SJSA1 (cell line): Measurements from ENCODE around the gene C2orf68. TPM values are rescaled to one million over a fixed set of nuclear protein-coding genes. Genes with fewer than 3 reads are reported as not detected.
A peak's percentile ranks its signal among the peaks of the same experiment; 100 is the strongest.
"Not testable (repeated sequence)": the region's sequence is repeated elsewhere in the genome, so short reads cannot be mapped to it uniquely, and the experiment has no call there.

ENCODE experiments used
- DNase-seq, 2 experiments: peaks; one replicate each; pipeline ENCODE4 v3.0.0-alpha.2; 2015 to 2020; ENCODE audit warnings: low spot score in 2 of 2, low read depth in 1 of 2
- H3K27ac ChIP-seq: fragments of 250-450 bp; sonication (Bioruptor Pico); 2 replicates; pipeline ENCODE4 v1.5.1; 2020; ENCODE audit warnings: mild to moderate bottlenecking, moderate library complexity
- H3K27me3 ChIP-seq: fragments of 250-450 bp; sonication (Bioruptor Pico); replicated peaks from 2 replicates; pipeline ENCODE4 v1.5.1; 2020; ENCODE audit warnings: mild to moderate bottlenecking, moderate library complexity
- H3K36me3 ChIP-seq: fragments of 250-450 bp; sonication (Bioruptor Pico); 2 replicates; pipeline ENCODE4 v1.5.1; 2020; ENCODE audit warnings: mild to moderate bottlenecking
- H3K4me1 ChIP-seq: fragments of 250-450 bp; sonication (Bioruptor Pico); replicated peaks from 2 replicates; pipeline ENCODE4 v1.6.1; 2021; ENCODE audit warnings: mild to moderate bottlenecking
- H3K4me3 ChIP-seq: fragments of 250-450 bp; sonication (Bioruptor Pico); 2 replicates; pipeline ENCODE4 v1.5.1; 2020; ENCODE audit warnings: mild to moderate bottlenecking
- H3K9me3 ChIP-seq: fragments of 250-450 bp; sonication (Bioruptor Pico); replicated peaks from 2 replicates; pipeline ENCODE4 v1.5.1; 2020; ENCODE audit warnings: mild to moderate bottlenecking
- total RNA-seq: library from RNA; depleted of rRNA; stranded (reverse); fragments of >200 nt; shearing (Covaris generic); gene quantifications from 2 replicates; pipeline ENCODE4 v1.2.3, GENCODE V29; 2014

Gene C2orf68
- total RNA-seq, 1 experiment from 2014 or later = 16.0 TPM

GRCh38 chr2:85615413-85615728, 3.5 kb upstream of the C2orf68 start:
- H3K27me3 ChIP-seq = no peaks in the 10 kb centered on the region
- peaks cover 45% of the 10 kb centered on the region for H3K36me3 ChIP-seq
- H3K4me1 ChIP-seq = peaks cover 22% of the 10 kb centered on the region
- peak overlapping the region; percentile 97 for H3K4me3 ChIP-seq
- H3K27ac ChIP-seq = no peak overlapping the region
- H3K9me3 ChIP-seq = no peaks in the 10 kb centered on the region; the same call in 1 of the 2 replicates
- DNase-seq = no peak

GRCh38 chr2:85614757-85615156, 2.9 kb upstream of the C2orf68 start:
- H3K4me3 ChIP-seq, H3K27ac ChIP-seq, DNase-seq, H3K27me3 ChIP-seq, H3K9me3 ChIP-seq: not testable (repeated sequence)
- H3K4me1 ChIP-seq = peaks cover 25% of the 10 kb centered on the region
- peaks cover 43% of the 10 kb centered on the region for H3K36me3 ChIP-seq

- Histone ChIP-seq H3K36me3 (peaks cover 42% of the 10 kb centered on the region), H3K27ac (no peak overlapping the region), H3K27me3 (no peaks in the 10 kb centered on the region), H3K4me1 (peaks cover 25% of the 10 kb centered on the region), H3K9me3 (no peaks in the 10 kb centered on the region; the same call in 1 of the 2 replicates), H3K4me3 (no peak overlapping the region)
- DNase-seq = no peak
Observed at GRCh38 chr2:85613717-85614515, 2.0 kb upstream of the C2orf68 start.

- 0 out of 2 replicates have a peak overlapping the region, but pooled peaks have one; percentile 37 for H3K27ac ChIP-seq
- DNase-seq = no peak
- peaks cover 27% of the 10 kb centered on the region for H3K4me1 ChIP-seq
- H3K9me3 ChIP-seq = no peaks in the 10 kb centered on the region; the same call in 1 of the 2 replicates
- peaks cover 38% of the 10 kb centered on the region for H3K36me3 ChIP-seq
- no peaks in the 10 kb centered on the region for H3K27me3 ChIP-seq
- H3K4me3 ChIP-seq = peak overlapping the region; percentile 90
Observed at GRCh38 chr2:85611217-85611704, 605 bp downstream of the C2orf68 start.

GRCh38 chr2:85607268-85608215, 4.3 kb downstream of the C2orf68 start:
- Histone ChIP-seq H3K27me3 (no peaks in the 10 kb centered on the region), H3K27ac (no peak overlapping the region), H3K4me1 (peaks cover 46% of the 10 kb centered on the region), H3K9me3 (no peaks in the 10 kb centered on the region; the same call in 1 of the 2 replicates), H3K4me3 (no peak overlapping the region), H3K36me3 (peaks cover 35% of the 10 kb centered on the region)
- DNase-seq = no peak

GRCh38 chr2:85606116-85606455, 5.8 kb downstream of the C2orf68 start:
- Histone ChIP-seq H3K27me3 (no peaks in the 10 kb centered on the region), H3K27ac (peak overlapping the region; percentile 54), H3K9me3 (no peaks in the 10 kb centered on the region), H3K36me3 (peaks cover 31% of the 10 kb centered on the region), H3K4me1 (peaks cover 47% of the 10 kb centered on the region), H3K4me3 (no peak overlapping the region)
- DNase-seq = no peak

GRCh38 chr2:85605406-85606115, 6.3 kb downstream of the C2orf68 start:
- peaks cover 31% of the 10 kb centered on the region for H3K36me3 ChIP-seq
- H3K9me3 ChIP-seq = no peaks in the 10 kb centered on the region
- H3K27ac ChIP-seq = peak overlapping the region; percentile 42
- peak; percentile 92 to 95 for DNase-seq
- H3K4me1 ChIP-seq = peaks cover 44% of the 10 kb centered on the region
- no peak overlapping the region for H3K4me3 ChIP-seq
- no peaks in the 10 kb centered on the region for H3K27me3 ChIP-seq

GRCh38 chr2:85604568-85605339, 7.1 kb downstream of the C2orf68 start:
- Histone ChIP-seq H3K27me3 (no peaks in the 10 kb centered on the region), H3K4me3 (no peak overlapping the region), H3K9me3 (no peaks in the 10 kb centered on the region), H3K4me1 (peaks cover 41% of the 10 kb centered on the region), H3K27ac (peak overlapping the region; percentile 42), H3K36me3 (peaks cover 26% of the 10 kb centered on the region)
- DNase-seq = no peak

- H3K27ac ChIP-seq, H3K9me3 ChIP-seq, H3K4me3 ChIP-seq, DNase-seq, H3K27me3 ChIP-seq: not testable (repeated sequence)
- Histone ChIP-seq H3K36me3 (peaks cover 25% of the 10 kb centered on the region), H3K4me1 (peaks cover 41% of the 10 kb centered on the region)
Observed at GRCh38 chr2:85604133-85604444, 7.8 kb downstream of the C2orf68 start.

GRCh38 chr2:85602476-85603234, 9.2 kb downstream of the C2orf68 start, which contains the start of gene TMEM150A:
Gene TMEM150A, minus strand, starts transcription at chr2:85602698. Its CDS starts 750 bp downstream, at chr2:85601948.
- H3K9me3 ChIP-seq = no peaks in the 10 kb centered on the region
- peak within 1 kb of the TSS; percentile 50 for H3K4me3 ChIP-seq
- peaks cover 41% of the 10 kb centered on the region for H3K4me1 ChIP-seq
- DNase-seq = peak; percentile 79 to 90
- no peak within 1 kb of the TSS for H3K27ac ChIP-seq
- no peaks in the 10 kb centered on the region for H3K27me3 ChIP-seq
- H3K36me3 ChIP-seq = peaks cover 24% of the 10 kb centered on the region

GRCh38 chr2:85601771-85602475, 9.9 kb downstream of the C2orf68 start:
- Histone ChIP-seq H3K36me3 (peaks cover 24% of the 10 kb centered on the region), H3K27me3 (no peaks in the 10 kb centered on the region), H3K4me1 (peaks cover 38% of the 10 kb centered on the region), H3K9me3 (no peaks in the 10 kb centered on the region), H3K27ac (no peak overlapping the region), H3K4me3 (peak overlapping the region; percentile 50)
- no peak for DNase-seq
